Astrocyte of the cerebellum (primary cell): Measurements from ENCODE around the gene LRRC18.

Experiments
- DNase-seq: peaks from one replicate; pipeline ENCODE4 v3.0.0-alpha.2; 2011; ENCODE audit warnings: low read depth
- H3K4me3 ChIP-seq: 2 replicates; pipeline ENCODE4 v1.5.1; 2011; ENCODE audit warnings: mild to moderate bottlenecking, low read depth, low read length, moderate library complexity
- CTCF ChIP-seq: IDR thresholded peaks from 2 replicates; pipeline ENCODE4 v1.5.1; 2012; ENCODE audit warnings: low read length, low read depth, moderate library complexity, mild to moderate bottlenecking; ENCODE audit errors: missing control alignments
- in situ Hi-C: cut with HindIII; loops from 2 replicates; pipeline ENCODE4 v1.10.0; 2017; ENCODE audit warnings: low sequenced_read_pairs

Gene LRRC18

DNA sequence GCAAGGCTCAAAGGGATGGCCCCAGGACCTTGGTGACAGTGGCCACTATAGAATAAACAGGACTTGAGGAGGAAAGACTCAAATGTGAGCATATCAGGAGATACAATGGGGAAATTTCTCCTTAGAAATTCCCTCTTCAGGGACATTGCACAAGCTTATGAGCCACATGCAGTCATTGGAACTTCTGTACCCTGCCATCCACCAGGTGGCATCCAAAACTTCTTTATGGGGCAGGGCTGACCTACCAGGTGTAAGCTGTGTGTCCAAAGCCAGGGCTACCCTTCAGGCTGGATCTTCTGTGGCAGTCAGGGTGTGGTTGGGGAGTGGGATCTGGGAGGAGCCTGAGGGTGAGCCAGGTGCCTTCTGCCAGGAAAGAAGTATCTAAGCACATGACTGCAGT, 36.6 kb upstream of the LRRC18 start:
- TF ChIP-seq CTCF = no peak
- in situ Hi-C loops = no loop called here
- H3K4me3 ChIP-seq = no peak overlapping the region
- no peak for DNase-seq

DNA sequence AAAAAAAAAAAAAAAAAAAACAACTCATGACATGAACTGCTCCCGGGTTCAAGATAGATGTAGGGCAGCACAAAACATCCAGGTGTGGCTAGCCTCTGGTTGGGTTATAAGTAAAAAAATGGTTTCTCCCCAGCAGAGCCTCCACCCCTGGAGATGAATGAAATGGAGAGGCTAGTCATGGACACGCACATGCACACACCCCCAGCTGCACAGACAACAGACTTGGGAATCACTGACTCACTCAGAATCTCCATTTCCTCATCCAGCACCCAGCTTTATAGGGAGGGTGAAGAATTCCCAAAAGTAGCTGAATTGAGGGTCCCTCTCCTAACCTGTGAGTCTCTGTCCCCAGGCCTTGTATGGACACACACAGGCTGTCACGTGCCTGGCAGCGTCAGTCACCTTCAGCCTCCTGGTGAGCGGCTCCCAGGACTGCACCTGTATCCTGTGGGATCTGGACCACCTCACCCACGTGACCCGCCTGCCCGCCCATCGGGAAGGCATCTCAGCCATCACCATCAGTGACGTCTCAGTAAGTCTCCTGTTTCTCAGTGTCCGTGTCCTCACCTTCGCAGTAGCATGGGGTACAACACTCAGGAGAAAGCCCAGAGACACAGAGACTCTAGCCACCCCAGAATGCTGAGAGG, 35.0 kb upstream of the LRRC18 start:
- DNase-seq = no peak
- in situ Hi-C loops = no loop called here
- no peak overlapping the region for H3K4me3 ChIP-seq
- no peak for TF ChIP-seq CTCF

GRCh38 chr10:48973065-48973464, 33.4 kb upstream of the LRRC18 start:
- no peak for DNase-seq
- in situ Hi-C loops = no loop called here
- H3K4me3 ChIP-seq = no peak overlapping the region
- no peak for TF ChIP-seq CTCF

DNA sequence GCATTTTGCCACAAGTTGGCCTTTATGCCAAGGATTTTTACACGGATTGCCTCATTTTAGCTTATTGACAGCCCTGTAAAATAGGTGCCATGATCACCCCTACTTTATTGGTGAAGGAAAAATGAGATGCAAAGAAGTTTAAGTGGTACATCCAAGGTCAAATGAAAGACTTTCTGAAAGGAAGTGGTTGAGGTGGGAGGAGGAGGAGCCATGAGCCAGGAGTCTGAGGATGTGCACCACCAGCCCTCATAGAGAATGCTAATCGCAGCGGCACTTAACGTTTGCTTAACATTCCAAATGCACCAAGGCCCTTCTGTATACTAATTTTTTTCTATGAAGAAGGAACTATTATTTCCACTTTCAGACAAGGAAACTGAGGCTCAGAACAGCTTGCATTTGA, 31.0 kb upstream of the LRRC18 start:
- no peak for TF ChIP-seq CTCF
- DNase-seq = no peak
- H3K4me3 ChIP-seq = no peak overlapping the region
- in situ Hi-C loops = no loop called here

DNA sequence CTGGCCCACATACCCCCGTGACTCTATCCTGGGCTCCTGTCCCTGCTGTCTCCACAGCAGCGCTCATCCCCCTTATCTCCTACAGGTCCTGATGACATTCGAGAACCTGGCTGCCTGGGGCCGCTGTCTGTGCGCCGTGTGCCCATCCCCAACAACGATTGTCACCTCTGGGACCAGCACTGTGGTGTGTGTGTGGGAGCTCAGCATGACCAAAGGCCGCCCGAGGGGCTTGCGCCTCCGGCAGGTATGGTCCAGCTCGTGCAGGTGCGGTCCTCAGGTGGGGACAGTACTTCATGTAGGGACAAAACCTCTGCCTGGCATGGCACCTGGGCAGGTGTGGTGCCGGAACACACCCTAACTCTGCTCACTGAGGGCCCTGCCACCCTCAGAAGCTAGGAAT, 30.4 kb upstream of the LRRC18 start:
- in situ Hi-C loops = no loop called here
- no peak for DNase-seq
- H3K4me3 ChIP-seq = no peak overlapping the region
- no peak for TF ChIP-seq CTCF

- TF ChIP-seq CTCF = no peak
- no peak for DNase-seq
- no peak overlapping the region for H3K4me3 ChIP-seq
- in situ Hi-C loops = no loop called here
Observed at GRCh38 chr10:48968036-48968435, 28.4 kb upstream of the LRRC18 start.
